HG03066 (cell line): ENCODE measurements around the gene FAM240A.
A peak's percentile ranks its signal among the peaks of the same experiment; 100 is the strongest.

Experiments
- ATAC-seq: cut with Tn5 transposase; IDR thresholded peaks from one replicate; pipeline ENCODE4 v1.9.1; 2021; ENCODE audit warnings: low read depth; ENCODE audit not compliant: unreplicated experiment

Gene FAM240A

DNA sequence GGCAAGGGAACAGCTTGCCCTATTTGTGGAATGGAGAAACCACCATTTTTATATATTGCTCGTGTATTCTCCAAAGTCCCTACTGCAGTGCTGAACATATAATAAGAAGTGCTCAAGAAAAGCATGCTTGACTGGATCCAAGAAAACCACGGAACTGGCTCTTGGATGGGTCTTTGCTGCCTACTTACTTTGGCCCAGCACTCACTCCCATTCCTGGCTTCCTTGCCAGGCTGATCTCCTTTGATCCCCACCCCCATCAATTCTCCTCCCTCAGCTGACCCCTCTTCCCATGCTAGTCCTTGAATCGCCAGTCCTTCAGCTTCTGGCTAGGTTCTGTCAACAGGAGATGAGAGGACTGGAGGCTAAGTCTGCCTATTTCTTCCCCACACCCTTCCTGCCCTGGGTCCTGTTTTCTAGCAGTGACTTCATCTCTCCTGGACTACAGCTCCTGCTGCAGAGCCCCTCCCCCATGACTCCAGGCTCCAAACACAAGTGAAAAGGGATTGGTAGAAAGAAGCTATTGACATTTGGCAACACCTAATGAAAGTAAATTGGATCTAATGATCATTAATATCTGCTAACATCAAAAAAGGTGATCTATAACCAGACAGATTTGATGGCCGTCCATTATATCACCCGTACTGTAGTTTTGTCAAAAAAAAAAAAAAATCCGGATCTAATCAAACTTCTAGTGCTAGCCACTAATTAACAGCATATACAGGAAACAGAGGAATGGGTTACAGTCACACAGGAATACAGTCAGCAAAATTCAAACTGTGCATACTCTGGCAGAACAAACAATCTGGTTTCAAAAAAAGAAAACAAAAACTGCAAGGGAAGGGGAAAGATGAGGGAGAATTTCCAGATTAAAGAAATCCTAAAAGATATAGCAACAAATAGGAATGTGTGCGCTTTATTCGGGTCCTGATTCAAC, 7.8 kb downstream of the FAM240A start:
- no peak for ATAC-seq

DNA sequence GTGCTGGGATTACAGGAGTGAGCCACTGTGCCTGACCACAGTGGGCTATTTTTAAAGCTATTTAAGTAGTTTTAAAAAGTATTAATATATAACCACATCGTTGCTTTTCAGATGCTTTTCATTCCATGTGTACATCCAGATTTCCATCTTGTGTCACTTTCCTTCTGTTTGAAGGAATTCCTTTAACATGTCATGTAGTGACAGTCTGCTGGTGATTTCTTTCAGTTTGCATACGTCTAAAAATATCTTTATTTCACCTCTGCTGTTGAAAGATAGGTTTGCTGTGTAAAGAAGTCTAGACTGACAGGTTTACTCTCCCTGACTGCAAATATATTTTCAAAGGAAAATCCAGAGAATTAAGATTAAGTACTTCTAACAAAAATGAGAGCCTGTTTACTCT, 12.2 kb downstream of the FAM240A start:
- ATAC-seq = no peak

DNA sequence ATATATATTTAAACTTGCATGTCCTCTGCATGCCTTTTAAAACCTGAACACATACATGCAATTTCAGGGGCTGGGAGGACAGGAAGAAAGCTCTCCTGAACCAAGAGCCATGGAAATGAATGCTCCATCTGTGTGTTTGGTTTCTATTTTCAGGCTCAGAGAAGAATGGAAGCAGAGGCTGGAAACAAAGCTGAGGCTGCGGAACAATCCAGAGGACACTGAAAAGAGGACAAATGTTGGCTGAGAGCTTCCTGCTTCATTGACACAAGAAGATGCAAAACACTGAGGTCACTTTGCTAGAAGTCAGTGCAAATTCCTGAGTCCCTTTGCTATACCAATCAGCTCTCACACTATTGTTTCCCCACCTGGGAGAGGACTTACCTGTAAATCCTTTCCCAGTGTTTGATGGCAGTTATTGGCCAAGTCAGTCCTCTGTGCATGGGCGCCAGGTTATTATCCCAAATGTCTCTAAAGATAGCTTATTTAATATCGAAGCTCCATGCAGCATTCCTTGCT, 12.7 kb downstream of the FAM240A start:
- no peak for ATAC-seq

DNA sequence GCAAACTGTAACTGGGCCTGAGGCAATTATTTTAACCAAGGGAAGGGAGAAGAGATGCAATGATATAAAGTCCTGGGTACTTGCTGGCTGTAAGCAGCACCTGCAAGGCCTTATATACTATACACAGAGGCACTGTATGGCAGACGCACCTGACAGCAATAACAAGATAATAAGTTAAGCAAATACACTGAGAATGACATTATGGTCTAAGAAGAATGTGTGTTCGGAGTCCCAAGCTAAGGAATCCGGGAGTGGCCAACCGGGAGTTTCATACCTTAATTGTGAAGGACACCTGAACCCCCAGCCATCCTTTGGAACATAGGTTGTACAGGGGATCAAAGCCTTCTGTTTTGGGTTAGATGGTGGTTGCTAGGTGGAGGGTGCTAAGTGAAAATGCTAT, 13.7 kb downstream of the FAM240A start:
- ATAC-seq = no peak

DNA sequence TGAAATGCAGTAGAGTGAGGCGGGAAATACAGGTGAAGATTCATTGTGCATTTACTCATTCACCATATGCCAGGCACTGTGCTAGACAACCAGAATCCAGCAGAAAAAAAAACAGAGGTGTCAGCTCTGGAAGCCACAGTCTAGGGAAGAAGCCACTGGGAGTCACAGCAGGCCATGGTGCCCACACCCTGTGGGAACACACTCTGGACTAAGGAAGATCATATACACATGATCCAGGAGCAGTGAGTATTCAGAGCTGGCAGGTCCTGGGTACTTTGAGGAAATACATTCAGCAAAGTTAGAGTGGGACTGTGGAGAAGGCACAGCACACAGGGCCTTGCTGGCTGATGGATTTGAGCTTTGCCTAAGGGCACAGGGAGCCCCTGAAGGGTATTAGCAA, 14.8 kb downstream of the FAM240A start:
- ATAC-seq = no peak

DNA sequence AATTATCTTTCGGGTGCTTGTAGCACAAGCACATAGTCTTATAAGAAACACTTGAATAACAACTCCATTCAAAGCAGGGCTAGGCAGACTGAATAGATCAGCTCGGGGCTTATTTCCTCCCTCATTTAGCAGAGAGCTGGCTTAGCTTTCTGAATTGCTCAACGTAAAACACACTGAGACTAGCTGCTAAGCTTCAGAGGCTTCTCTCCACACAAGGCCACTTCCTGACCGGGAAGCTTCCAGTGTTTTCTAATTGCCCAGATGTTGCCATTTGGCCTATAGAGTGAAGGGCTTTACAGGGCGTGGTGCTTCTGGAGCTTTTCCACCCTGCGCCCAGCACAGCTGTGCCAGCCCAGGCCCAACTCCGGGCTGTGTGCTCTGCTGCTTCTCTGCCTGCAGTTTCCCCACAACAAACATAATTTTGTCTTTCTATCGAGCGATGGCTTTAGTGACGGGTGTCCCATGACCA, 16.6 kb downstream of the FAM240A start:
- ATAC-seq = no peak

DNA sequence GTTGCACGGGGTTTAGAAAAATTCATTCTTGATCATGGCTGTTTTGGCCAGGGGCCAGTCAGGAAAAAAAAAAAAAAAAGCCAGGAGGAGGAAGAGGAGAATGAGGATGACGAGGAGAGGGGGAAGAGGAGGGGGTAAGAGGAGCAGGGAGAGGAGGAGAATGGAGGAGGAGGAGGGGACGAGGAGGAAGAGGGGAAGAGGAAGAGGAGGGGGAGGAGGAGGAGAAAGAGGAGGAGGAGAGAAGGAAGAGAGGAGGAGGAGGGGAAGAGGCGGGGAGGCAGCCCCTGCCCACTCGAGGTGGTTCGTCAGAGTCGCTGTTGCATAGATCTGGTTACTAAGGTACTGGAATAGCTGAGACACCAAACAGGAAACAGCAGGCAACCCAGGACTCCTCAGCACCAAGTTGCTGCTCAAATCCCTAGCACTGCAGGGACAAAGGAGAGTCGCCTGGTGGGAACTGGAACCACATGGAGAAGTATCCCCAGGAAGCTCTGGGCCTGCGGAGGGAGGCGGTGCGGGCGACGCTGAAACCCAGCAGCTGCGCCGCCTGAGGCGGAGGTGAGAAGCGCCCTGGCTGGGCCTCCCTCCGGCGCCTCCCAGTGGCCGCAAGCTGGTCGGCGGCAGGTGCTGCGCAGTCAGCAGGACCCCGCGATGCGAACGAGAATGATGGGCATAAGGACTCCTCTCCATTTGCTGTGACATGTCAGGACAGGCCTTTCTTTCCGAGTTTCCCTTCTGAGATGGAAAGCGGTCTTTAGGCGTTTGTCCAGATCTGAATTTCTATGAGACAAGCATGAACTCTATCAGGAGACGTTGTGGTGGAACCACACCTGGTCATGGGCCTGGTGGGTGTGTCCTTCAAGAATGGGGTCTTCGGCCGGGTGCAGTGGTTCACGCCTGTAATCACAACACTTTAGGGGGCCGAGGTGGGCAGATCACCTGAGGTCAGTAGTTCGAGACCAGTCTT, 17.5 kb downstream of the FAM240A start:
- peak; percentile 86 for ATAC-seq

DNA sequence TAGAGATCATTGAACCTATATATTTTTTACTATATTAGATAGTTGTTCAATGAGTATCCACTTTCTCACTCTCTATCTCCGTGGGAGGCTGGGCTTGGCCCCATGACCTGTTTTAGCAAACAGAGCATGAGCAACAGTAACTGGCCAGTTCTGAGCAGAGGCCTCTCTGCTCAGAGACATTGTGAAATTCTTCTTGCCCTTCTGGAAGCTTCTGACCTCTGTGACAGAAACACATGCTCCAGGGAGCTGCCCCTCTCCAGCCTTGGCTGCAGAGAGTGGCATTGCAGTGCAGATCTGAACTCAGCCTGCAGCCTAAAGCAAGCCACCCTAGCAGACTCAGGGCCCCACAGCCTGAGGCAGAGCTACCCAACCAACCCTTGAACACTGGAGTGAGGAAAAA, 20.5 kb downstream of the FAM240A start:
- ATAC-seq = no peak

DNA sequence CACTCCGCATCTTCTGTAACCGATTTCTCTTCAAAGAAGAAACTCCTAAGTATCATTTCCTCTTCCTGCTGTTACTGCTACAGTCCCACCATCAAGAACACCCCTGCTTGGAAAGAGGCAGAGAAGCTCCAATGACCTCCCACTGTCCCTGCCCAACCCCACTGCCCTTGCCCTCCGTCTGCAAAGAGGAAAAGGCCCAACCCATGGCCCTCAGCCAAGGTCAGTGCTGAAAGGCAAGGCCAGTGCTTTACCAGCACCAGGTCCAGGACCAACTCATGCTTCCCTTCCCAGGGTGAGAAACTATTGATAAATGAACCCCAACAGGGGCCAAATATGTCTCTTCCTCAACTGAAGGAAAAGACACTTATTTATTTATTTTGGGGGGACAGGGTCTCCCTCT, 22.5 kb downstream of the FAM240A start:
- no peak for ATAC-seq

DNA sequence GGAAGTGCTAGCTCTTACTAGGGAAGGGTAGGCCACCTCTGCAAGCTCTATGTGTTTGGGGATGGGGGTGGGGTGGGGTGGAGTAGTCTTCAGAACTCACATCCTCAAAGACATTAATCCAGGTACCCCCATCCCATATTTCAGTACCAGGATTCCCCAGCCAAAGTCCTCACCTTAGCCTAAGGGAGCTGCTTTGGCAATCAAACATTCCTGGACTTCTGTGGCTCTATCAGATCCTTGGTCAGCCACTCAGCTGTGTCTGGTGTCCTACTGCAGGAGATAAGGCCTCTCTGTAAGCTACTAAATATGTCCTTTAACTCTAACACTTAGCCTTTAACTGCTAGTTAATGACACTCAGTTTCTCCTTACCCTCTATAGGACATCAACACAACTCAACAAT, 26.9 kb downstream of the FAM240A start:
- ATAC-seq = no peak

DNA sequence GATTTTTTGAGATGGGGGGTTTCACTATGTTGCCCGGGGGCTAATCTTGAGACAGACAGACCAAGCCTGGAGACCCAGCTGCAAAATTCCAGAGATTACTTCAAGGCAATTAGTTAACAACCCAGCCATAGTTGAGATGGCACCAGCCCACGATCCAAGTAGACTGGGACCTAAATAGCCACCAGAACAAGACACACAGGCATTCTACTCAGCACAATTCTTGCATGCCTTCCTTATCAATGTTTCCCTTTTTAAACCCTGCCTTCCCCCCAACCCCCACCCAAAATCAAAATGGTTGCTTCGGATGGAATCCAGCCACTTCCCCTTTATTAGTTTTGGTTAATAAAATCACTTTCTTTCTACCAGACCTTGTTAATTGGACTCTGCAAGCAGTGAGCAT, 28.6 kb downstream of the FAM240A start:
- ATAC-seq = no peak

DNA sequence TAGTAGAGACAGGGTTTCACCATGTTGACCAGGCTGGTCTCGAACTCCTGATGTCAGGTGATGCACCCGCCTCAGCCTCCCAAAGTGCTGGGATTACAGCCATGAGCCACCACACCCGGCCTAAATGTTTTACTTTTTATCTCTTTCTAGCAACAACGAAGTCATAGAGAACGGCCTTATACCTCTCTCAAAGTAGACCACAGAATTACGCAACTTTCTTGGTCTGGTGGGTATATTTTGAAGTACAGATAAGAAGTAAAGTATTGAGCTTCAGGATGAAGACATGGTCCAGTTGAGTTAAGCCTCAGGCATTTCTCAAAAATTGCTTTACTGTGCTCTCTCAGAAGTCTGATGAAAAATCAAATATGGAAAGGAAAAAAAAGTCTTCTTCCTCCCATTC, 30.6 kb downstream of the FAM240A start:
- no peak for ATAC-seq

DNA sequence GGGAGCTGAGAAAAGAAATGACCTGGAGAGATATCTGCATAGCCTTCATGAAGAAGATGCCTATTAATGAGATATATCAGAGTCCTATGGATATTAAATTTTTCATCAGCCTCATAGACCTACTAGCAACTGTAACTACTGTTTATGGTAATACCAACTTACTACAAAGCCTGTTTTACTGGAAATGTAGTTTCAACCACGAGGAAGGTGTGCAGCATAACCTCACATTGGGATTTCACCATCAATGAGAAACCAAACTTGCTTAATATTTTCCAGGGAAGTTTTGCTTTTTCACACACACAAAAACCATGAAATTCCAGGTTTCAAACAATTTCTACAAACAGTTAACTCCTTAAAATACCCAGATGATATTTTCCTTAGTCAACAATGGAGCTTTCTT, 31.4 kb downstream of the FAM240A start:
- ATAC-seq = no peak

DNA sequence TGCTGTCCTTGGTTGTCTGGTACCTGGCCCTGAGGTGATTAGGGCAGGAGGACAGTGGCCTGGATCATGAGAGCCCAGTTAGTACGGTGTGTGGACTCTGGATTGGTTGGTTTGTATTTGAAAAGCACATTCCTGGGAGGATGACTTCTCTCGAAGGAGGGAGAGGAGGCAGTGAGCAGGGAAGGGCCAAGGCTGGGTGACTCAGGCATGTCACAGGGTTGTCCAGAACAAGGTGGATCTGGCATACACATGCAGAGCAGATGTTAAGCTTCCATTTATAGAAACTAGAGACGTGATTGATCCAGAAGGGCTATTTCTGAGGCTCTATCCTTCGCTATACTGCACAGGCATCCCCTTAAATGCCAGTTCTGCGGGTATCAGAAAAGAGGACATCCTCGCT, 34.4 kb downstream of the FAM240A start:
- ATAC-seq = no peak

DNA sequence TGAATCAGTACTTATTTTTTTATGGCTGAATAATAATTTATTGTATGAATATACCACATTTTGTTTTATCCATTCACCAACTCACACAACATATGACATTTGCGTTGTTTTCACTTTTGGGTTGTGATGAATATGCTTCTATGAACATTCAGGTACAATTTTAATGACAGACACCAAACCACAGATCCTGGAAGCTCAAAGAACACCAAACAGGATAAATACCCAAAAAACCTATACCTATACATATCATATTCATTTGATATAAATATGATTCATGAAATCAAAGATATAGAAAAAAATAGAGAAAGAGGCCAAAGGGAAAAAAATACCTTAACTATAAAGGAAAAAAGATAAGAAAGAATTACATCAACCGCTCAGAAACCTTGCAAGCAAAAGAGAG, 35.8 kb downstream of the FAM240A start:
- ATAC-seq = no peak

DNA sequence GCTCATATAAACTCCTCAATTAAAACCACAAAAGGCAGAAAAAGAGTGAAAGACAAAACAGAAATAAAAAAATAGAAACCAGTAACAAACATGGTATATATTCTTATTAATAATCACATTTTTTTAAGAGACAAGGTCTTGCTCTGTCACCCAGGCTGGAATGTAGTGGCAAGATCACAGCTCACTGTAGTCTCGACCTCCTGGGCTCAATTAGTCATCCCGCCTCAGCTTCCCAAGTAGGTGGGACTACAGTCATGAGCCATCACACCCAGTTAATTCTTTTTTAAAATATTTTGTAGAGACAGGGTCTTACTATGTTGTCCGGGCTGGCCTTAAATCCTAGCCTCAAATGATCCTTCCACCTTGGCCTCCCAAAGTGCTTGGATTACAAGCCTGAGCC, 37.1 kb downstream of the FAM240A start:
- no peak for ATAC-seq

DNA sequence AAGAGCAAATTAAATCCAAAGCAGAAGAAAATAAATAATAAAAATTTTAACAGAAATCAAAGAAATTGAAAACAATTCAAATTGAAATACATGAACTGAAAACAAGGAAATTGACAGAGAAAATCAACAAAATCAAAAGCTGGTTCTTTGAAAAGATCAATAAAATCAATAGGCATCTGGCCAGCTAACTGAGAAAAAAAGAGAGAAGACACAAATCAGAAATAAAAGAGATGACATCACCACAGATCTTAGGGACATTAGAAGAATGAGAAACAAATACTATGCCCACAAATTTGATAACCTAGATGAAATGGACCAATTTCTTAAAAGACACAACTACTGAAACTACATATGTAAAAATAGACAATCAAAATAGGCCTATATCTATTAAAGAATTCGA, 38.8 kb downstream of the FAM240A start:
- ATAC-seq = no peak

DNA sequence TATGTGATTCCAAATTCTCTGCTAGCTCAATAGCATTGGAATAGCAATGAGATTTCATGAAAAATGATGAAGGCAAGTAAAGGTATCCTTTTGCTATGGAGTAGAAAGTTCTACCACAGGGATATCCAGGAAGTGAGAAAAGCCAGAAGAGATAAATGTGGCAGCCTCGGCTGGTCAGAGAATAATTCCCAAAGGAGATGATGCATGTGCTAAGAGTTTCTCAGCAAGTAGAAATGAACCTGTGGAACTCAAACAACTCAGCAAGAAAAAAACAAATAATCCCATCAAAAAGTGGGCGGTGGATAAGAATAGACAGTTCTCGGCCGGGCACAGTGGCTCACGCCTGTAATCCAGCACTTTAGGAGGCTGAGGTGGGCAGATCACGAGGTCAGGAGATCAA, 42.9 kb downstream of the FAM240A start:
- ATAC-seq = no peak

DNA sequence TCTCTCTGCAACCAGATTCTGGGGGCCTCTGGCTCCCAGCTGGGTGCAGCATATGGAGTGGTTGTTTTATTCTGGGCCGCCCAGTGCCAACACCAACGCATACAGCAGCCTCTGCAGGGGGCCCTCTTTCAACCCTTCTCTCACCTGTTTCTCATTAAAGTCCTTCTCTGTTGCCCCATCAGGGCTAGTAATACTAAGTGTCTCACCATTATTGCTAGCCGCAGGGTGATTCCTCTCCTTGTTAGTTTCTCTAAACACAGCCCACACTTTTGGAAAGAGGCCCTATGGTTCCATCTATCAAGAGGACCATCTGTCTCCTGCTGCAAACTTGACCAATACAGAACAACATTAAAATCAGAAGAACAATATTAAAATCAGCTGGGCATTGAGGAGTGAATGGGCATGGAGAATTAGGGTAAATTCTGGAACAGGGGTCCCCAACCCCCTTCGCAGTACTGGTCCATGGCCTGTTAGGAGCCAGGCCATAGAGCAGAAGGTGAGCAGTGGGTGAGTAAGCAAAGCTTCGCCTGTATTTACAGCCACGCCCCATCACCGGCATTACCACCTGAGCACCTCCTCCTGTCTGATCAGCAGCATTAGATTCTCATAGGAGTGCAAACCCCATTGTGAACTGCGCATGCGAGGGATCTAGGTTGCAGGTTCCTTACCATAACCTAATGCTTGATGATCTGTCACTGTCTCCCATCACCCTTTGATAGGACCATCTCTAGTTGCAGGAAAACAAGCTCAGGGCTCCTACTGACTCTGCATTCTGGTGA, 44.6 kb downstream of the FAM240A start:
- no peak for ATAC-seq

DNA sequence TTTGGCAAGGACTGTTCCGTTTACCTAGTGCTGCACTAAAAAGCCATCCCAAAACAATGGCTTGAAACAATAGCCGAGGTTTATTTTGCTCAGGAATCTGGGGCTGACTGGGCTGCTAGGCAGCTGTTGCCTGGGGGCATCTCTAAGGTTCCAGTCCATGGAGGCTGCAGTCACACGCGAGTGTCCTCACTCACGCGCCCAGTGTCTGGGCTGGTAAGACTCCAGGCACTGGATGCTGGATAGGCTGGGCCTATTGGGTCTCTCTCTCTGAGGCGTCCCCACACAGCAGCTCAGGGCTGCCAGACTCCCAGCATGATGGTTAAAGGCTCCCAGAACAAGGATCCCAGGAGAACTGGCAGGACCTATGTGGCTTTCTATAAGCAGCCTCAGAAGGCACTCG, 47.0 kb downstream of the FAM240A start:
- ATAC-seq = no peak
